ENCODE results near the gene NFYB.

The NFYB gene
- long read RNA-seq, transcript NFYB-201 (8 exons, 3,512 nt): major isoform, 66 of 88 reads
- long read RNA-seq, partial matches to known transcripts: 6 of 88 reads
- long read RNA-seq, other reads (novel, unspliced or antisense): 15 of 88 reads

- peak; percentile 81 to 97 for DNase-seq (ENCODE audit: low read depth in 1 of 2, low spot score in 1 of 2)
- H3K4me3 ChIP-seq (replicated peaks; ENCODE audit: insufficient read depth, low read length): peak within 1 kb of the TSS; percentile 75
Observed at GRCh38 chr12:104137902-104138796, at the start of gene NFYB. NFYB (minus strand) TSS chr12:104138210; CDS start chr12:104135453, 2,757 bp downstream.

GRCh38 chr12:104187446-104188155 is 49.6 kb upstream of the NFYB start:
- Histone ChIP-seq H3K27ac (replicated peaks) (no peak overlapping the region), H3K4me3 (replicated peaks; ENCODE audit: insufficient read depth, low read length) (no peak overlapping the region), H3K27me3 (ENCODE audit: insufficient read depth, poor library complexity, severe bottlenecking) (no peaks in the 10 kb centered on the region)
- no peak for DNase-seq (ENCODE audit: low read depth in 1 of 2, low spot score in 1 of 2)
- TF ChIP-seq POLR2AphosphoS5 (IDR thresholded peaks at IDR 0.05; ENCODE audit: low read depth): no peak
- TF ChIP-seq REST (IDR thresholded peaks at IDR 0.05; ENCODE audit: insufficient replicate concordance, low read depth): no peak
- no peak for TF ChIP-seq SPI1 (IDR thresholded peaks at IDR 0.05; ENCODE audit: borderline replicate concordance, low read depth)
- no peak for TF ChIP-seq CTCF (IDR thresholded peaks at IDR 0.05; ENCODE audit: insufficient read depth, low read length)
- TF ChIP-seq GABPA (IDR thresholded peaks at IDR 0.05; ENCODE audit: low read depth): no peak

More at GRCh38 chr12:104137902-104138796, at the start of gene NFYB:
- Histone ChIP-seq H3K27ac (replicated peaks) (peak within 1 kb of the TSS; percentile 91), H3K27me3 (ENCODE audit: insufficient read depth, poor library complexity, severe bottlenecking) (no peaks in the 10 kb centered on the region)
- TF ChIP-seq GABPA (IDR thresholded peaks at IDR 0.05; ENCODE audit: low read depth) (no peak), REST (IDR thresholded peaks at IDR 0.05; ENCODE audit: insufficient replicate concordance, low read depth) (no peak), POLR2AphosphoS5 (IDR thresholded peaks at IDR 0.05; ENCODE audit: low read depth) (no peak; the same call in 1 of the 2 replicates), CTCF (IDR thresholded peaks at IDR 0.05; ENCODE audit: insufficient read depth, low read length) (no peak), SPI1 (IDR thresholded peaks at IDR 0.05; ENCODE audit: borderline replicate concordance, low read depth) (no peak; the same call in 1 of the 2 replicates)

- no peak for DNase-seq (ENCODE audit: low read depth in 1 of 2, low spot score in 1 of 2)
Observed at GRCh38 chr12:104183443-104183842, 45.4 kb upstream of the NFYB start.

More at GRCh38 chr12:104183443-104183842, 45.4 kb upstream of the NFYB start:
- no peak overlapping the region for H3K4me3 ChIP-seq (replicated peaks; ENCODE audit: insufficient read depth, low read length)
- H3K27ac ChIP-seq (replicated peaks): no peak overlapping the region
- H3K27me3 ChIP-seq (ENCODE audit: insufficient read depth, poor library complexity, severe bottlenecking): no peaks in the 10 kb centered on the region
- TF ChIP-seq CTCF (IDR thresholded peaks at IDR 0.05; ENCODE audit: insufficient read depth, low read length): no peak
- no peak for TF ChIP-seq SPI1 (IDR thresholded peaks at IDR 0.05; ENCODE audit: borderline replicate concordance, low read depth)
- TF ChIP-seq REST (IDR thresholded peaks at IDR 0.05; ENCODE audit: insufficient replicate concordance, low read depth): no peak
- TF ChIP-seq POLR2AphosphoS5 (IDR thresholded peaks at IDR 0.05; ENCODE audit: low read depth): no peak
- no peak for TF ChIP-seq GABPA (IDR thresholded peaks at IDR 0.05; ENCODE audit: low read depth)

All from HL-60 (cell line).